DOHH2 (cell line): Measurements from ENCODE around the gene SRPX.

ENCODE experiments used
- CTCF ChIP-seq: fragments of 200-600 bp; sonication (generic); IDR thresholded peaks from one replicate; pipeline ENCODE4 v1.5.1; 2014; ENCODE audit warnings: antibody characterized with exemption, mild to moderate bottlenecking, low read depth, low read length; ENCODE audit not compliant: poor library complexity, severe bottlenecking
- EZH2phosphoT487 ChIP-seq: fragments of 200-600 bp; sonication (generic); IDR thresholded peaks from 2 replicates; pipeline ENCODE4 v1.6.1; 2017; ENCODE audit warnings: borderline replicate concordance, mild to moderate bottlenecking, antibody characterized with exemption, low read length, moderate library complexity, mixed read lengths

- no peak for TF ChIP-seq CTCF
- TF ChIP-seq EZH2phosphoT487, result no peak
These were observed 42.3 kb downstream of the SRPX start for GRCh38 chrX:38178396-38178795.
